Measurements from ENCODE around the gene SLC22A4. TPM values are rescaled to one million over a fixed set of nuclear protein-coding genes. Genes with fewer than 3 reads are reported as not detected.

SLC22A4 gene
- total RNA-seq, 6 donors from 2014 or later: 3.9 to 17.8 (median 8.1) TPM

- H3K27ac ChIP-seq: no peak overlapping the region
- TF ChIP-seq POLR2AphosphoS5 (IDR thresholded peaks at IDR 0.05) (no peak), EP300 (IDR thresholded peaks at IDR 0.05) (no peak), POLR2A (IDR thresholded peaks at IDR 0.05) (no peak)
- TF ChIP-seq, protein P1, sequence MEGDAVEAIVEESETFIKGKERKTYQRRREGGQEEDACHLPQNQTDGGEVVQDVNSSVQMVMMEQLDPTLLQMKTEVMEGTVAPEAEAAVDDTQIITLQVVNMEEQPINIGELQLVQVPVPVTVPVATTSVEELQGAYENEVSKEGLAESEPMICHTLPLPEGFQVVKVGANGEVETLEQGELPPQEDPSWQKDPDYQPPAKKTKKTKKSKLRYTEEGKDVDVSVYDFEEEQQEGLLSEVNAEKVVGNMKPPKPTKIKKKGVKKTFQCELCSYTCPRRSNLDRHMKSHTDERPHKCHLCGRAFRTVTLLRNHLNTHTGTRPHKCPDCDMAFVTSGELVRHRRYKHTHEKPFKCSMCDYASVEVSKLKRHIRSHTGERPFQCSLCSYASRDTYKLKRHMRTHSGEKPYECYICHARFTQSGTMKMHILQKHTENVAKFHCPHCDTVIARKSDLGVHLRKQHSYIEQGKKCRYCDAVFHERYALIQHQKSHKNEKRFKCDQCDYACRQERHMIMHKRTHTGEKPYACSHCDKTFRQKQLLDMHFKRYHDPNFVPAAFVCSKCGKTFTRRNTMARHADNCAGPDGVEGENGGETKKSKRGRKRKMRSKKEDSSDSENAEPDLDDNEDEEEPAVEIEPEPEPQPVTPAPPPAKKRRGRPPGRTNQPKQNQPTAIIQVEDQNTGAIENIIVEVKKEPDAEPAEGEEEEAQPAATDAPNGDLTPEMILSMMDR (IDR thresholded peaks at IDR 0.05): no peak
- WGBS, 2 donors: 83 to 86% methylated on average over 8 of the region's 8 CpGs
- no peak overlapping the region for H3K4me3 ChIP-seq
- no peaks in the 10 kb centered on the region for H3K9me3 ChIP-seq
- H3K36me3 ChIP-seq: peaks cover 5 to 35% (median 19%) of the 10 kb centered on the region in 4 donors
- ATAC-seq (ENCODE audit: low FRiP score in 2 of 2) (no peak), DNase-seq (no peak)
- H3K4me1 ChIP-seq: peaks cover 21 to 32% (median 26%) of the 10 kb centered on the region in 4 donors
- H3K27me3 ChIP-seq: no peaks in the 10 kb centered on the region
Observed at GRCh38 chr5:132392411-132392810, 98.2 kb downstream of the SLC22A4 start.

DNA sequence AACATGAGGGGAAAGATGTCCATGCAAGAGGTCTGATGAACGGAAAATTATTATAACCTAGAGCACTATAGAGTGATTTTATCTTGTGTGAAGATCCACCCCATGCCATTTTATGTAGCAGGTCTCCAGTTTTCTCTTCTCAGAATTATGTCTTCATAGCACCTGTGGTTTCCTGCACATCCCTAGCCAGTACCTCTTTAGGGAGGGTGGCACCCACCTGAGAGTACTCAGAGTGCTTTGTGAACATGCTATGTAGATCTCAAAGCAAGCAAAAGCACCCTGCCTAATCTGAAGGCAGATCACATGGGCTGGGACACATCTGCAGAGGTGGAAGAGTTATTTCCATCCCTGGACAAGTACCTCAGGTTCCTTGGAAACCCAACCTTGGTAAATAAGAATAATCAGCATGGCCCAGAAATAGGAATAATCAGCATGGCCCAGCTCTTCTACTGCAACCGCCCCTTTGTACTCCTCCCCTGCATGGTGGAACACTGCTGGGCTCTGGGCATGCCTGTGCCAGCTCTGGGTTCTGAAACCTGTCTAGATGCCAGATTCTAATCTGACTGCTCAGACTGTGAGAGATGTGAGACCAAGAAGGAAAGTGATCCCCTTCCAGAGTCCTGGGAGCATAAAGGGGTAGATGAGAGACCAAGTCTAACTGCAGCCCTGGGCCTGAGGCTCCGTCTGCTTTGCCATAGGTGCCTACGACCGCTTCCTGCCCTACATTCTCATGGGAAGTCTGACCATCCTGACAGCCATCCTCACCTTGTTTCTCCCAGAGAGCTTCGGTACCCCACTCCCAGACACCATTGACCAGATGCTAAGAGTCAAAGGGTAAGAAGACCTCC is 99.0 kb downstream of the SLC22A4 start:
- H3K27ac ChIP-seq: no peak overlapping the region
- H3K9me3 ChIP-seq: no peaks in the 10 kb centered on the region
- H3K27me3 ChIP-seq: no peaks in the 10 kb centered on the region
- 95 to 96% methylated on average over 6 of the region's 6 CpGs for WGBS, 2 donors
- no peak overlapping the region for H3K4me3 ChIP-seq
- DNase-seq (no peak), ATAC-seq (ENCODE audit: low FRiP score in 2 of 2) (no peak)
- H3K36me3 ChIP-seq: peaks cover 5 to 35% (median 19%) of the 10 kb centered on the region in 4 donors
- H3K4me1 ChIP-seq: peaks cover 13 to 24% (median 18%) of the 10 kb centered on the region in 4 donors
- no peak for TF ChIP-seq POLR2A (IDR thresholded peaks at IDR 0.05)
- TF ChIP-seq EP300 (IDR thresholded peaks at IDR 0.05): no peak
- TF ChIP-seq, protein P1 (IDR thresholded peaks at IDR 0.05): no peak
- TF ChIP-seq POLR2AphosphoS5 (IDR thresholded peaks at IDR 0.05): no peak

Small RNA genes lying within 50 kb of the gene (small RNA-seq; reads per million reads assigned to genes)
- 0 to 0.22 (median 0.07) reads per million in 4 donors for gene MIR3936

Other genes with a start within 250 kb of the SLC22A4 start
- gene IL3, start 233.7 kb upstream of the SLC22A4 start, total RNA-seq: not detected
- 1 to 10 TPM in 5 of 6 donors, not detected in 1; 3.9 to 10.0 (median 4.4) TPM for gene CSF2, start 220.6 kb upstream of the SLC22A4 start, total RNA-seq
- 10 to 100 TPM; 37.7 to 85.2 (median 57.5) TPM for gene P4HA2, start 66.5 kb upstream of the SLC22A4 start, total RNA-seq
- gene PDLIM4, start 36.7 kb upstream of the SLC22A4 start, total RNA-seq: 10 to 100 TPM in 4 of 6 donors, 1 to 10 TPM in 2; 3.3 to 14.2 (median 10.6) TPM
- 10 to 100 TPM in 4 of 6 donors, 1 to 10 TPM in 2; 7.9 to 22.0 (median 12.7) TPM for gene SLC22A5, start 75.3 kb downstream of the SLC22A4 start, total RNA-seq
- gene IRF1, start 196.4 kb downstream of the SLC22A4 start, total RNA-seq: 10 to 100 TPM; 42.1 to 94.3 (median 79.3) TPM
- 1 to 10 TPM in 1 of 6 donors, not detected in 5; 1.2 TPM for gene IL5, start 249.1 kb downstream of the SLC22A4 start, total RNA-seq

Measured in upper lobe of left lung (tissue), 6 donors.